ENCODE data around the gene NCKAP5L.

NCKAP5L gene

DNA sequence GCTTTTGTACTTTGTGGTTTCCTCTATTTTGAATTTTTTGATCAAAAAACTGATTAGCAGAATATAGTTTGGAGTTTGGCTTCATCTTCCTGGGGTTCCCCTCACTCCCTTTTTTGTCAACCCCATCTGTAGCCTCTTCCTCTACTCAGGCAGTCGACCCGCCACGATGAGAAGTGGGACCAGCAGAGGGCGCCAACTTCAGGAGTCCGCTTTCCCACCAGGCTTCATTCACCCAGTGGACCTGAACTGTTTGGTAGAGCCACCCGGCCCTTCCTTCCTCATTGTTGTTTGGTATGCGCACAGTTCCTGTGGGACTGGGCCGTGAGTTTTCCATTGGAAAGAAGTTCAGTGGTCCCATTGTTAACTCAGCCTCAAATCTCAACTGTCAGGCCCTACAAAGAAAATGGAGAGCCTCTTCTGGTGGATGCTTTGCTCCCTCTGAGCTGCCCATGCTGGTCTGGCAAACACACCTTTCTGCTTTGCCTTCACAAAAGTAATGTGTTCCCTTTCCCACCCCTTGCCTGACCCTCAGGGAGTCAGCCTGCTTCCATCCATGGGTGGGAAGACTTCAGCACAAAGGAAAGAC is 65.1 kb downstream of the NCKAP5L start:
- no peak overlapping the region for H3K4me3 ChIP-seq (ENCODE audit: low read depth, low read length)
- no peak for DNase-seq (ENCODE audit: low read depth)
- peak; percentile 66 for TF ChIP-seq CTCF (IDR thresholded peaks at IDR 0.05; ENCODE audit: control insufficient read depth, extremely low read depth, insufficient read depth)

GRCh38 chr12:49762468-49762847 is 65.8 kb downstream of the NCKAP5L start:
- H3K4me3 ChIP-seq (ENCODE audit: low read depth, low read length): no peak overlapping the region
- DNase-seq (ENCODE audit: low read depth): no peak
- no peak for TF ChIP-seq CTCF (IDR thresholded peaks at IDR 0.05; ENCODE audit: control insufficient read depth, extremely low read depth, insufficient read depth)

GRCh38 chr12:49761677-49762467 is 66.3 kb downstream of the NCKAP5L start:
- no peak for TF ChIP-seq CTCF (IDR thresholded peaks at IDR 0.05; ENCODE audit: control insufficient read depth, extremely low read depth, insufficient read depth)
- no peak for DNase-seq (ENCODE audit: low read depth)
- no peak overlapping the region for H3K4me3 ChIP-seq (ENCODE audit: low read depth, low read length)

DNA sequence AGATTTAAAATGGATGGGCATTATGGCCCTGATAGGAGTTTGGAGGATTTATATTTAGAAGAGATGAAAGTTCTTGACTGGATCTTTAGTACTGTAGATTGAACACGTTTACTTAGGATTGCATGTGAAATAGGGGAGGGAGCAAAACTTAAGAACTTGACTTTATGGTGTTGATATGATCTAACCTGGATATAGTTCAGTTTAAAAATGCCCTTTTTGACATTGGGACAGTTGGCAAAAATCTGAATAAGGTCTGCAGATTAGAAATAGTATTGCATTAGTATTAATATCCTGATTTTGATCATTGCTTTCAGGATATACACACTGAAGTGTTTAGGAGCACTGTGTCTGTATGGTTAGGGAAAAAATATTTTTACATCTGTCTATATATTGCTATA is 77.2 kb downstream of the NCKAP5L start:
- no peak for TF ChIP-seq CTCF (IDR thresholded peaks at IDR 0.05; ENCODE audit: control insufficient read depth, extremely low read depth, insufficient read depth)
- H3K4me3 ChIP-seq (ENCODE audit: low read depth, low read length): no peak overlapping the region
- DNase-seq (ENCODE audit: low read depth): no peak

GRCh38 chr12:49750027-49750995 is 77.9 kb downstream of the NCKAP5L start:
- TF ChIP-seq CTCF (IDR thresholded peaks at IDR 0.05; ENCODE audit: control insufficient read depth, extremely low read depth, insufficient read depth): no peak
- no peak overlapping the region for H3K4me3 ChIP-seq (ENCODE audit: low read depth, low read length)
- no peak for DNase-seq (ENCODE audit: low read depth)

DNA sequence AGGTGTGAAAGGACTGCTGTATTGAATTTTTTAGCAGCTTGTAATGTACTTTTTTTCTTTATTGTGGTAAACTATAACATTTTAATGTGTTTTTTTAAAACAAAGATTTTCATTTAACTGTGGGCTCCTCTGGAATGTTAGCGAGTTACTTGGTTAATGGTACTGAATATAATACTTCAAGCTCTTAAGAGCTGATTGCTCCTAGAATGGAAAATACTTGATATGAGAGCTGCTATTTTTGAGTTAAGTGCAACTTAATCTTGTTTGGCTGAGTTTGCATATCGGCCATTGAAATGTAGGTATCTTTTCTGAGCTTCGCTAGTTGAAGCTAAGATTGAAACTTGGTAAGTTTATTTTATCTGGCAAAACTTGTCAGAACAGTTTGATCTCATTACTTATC is 79.4 kb downstream of the NCKAP5L start:
- TF ChIP-seq CTCF (IDR thresholded peaks at IDR 0.05; ENCODE audit: control insufficient read depth, extremely low read depth, insufficient read depth): no peak
- no peak for DNase-seq (ENCODE audit: low read depth)
- H3K4me3 ChIP-seq (ENCODE audit: low read depth, low read length): no peak overlapping the region
